HK-2 (cell line): ENCODE results near the gene GRIK4.

Experiments
- DNase-seq: peaks from one replicate; pipeline ENCODE4 v3.0.0-alpha.2; 2018; ENCODE audit not compliant: unreplicated experiment

Gene GRIK4

DNA sequence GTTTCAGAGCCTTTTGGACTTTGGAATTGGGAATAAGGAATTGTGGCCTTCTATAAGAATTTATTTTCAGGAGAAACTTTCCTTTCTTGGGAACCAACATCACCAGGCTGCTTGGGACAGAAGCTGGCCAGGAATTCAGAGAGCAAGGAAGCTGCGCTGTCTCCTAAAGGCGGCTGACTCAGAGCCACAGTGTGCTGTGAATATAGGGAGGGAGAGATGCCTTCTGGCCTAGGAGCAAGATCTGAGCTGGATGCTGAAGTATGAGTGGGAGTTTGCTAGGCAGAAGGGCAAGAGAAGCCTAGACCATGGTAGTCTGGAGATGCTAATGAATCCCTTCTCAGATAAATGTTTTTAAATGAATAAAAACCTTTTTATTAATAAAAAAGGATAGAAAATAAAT is 298.7 kb downstream of the GRIK4 start:
- no peak for DNase-seq

DNA sequence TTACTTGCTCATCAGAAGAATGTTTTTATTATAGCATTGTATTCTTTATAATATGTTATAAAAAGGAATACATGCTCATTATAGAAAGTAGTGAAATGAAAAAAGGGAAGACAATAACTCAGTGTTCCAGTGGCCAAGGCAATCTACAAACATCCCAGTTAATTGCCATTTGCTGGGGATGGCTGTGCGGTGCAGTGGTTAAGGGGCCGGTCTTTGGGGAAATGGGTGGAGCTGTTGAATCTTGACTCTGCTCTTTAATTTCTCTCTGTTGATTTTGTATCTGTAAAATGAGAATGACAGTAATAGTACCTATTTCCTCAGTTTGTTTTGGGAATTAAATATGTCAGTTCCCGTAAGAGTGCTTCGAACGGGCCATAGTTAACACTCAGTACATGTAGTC is 299.7 kb downstream of the GRIK4 start:
- no peak for DNase-seq

DNA sequence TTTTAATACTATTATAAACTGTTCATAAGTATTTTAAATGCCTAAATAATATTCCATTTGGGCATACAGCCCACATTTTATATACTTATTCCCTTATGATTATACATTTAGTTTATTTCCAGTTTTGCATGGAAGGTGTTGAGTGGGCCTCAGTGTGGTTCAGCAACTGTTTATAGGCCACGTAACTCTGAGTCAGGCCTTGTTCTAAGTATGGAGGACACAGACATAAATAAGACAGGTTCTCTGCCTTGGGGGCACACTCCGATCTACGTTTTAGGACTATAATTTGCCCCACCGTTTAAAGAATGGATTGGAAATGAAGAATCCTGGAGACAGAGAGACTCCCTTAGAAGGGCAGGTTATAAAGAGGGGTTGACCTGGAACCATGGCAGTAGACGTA is 300.2 kb downstream of the GRIK4 start:
- DNase-seq = no peak

DNA sequence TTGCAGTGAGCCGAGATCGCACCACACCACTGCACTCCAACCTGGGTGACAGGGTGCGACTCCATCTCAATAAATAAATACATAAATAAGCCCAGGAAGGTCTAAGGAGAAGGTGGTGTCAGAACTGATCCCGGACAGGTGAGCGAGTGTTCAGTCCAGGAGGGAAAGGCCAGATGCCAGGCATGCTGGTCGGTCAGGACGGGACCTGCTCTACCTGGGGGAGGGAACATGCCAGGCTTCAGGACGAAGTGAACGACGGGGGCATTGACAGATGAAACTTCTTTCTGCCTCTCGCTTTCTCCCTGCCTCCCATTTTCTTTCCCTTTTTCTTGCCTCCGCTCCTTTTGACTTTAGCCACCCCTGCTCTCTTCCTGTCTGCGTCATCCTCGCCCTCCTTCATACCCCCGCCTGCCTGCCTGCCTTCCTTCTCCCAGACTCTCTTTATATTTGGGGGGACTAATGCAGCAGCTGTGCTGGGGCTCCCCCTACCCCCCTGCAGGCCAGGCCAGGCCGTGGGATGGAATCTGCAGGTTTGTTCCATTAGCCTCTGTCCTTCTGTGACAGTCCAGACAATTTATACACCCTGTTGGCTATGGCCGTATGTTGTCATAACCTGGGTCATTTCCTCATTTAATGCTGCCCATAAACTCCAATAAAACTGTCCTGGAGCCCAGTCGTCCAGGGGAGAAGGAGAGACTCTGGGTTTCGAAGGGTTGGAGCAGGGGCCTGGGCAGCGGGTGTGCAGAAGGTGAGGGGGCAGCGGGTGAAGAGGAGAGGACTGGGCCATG is 303.2 kb downstream of the GRIK4 start:
- no peak for DNase-seq

DNA sequence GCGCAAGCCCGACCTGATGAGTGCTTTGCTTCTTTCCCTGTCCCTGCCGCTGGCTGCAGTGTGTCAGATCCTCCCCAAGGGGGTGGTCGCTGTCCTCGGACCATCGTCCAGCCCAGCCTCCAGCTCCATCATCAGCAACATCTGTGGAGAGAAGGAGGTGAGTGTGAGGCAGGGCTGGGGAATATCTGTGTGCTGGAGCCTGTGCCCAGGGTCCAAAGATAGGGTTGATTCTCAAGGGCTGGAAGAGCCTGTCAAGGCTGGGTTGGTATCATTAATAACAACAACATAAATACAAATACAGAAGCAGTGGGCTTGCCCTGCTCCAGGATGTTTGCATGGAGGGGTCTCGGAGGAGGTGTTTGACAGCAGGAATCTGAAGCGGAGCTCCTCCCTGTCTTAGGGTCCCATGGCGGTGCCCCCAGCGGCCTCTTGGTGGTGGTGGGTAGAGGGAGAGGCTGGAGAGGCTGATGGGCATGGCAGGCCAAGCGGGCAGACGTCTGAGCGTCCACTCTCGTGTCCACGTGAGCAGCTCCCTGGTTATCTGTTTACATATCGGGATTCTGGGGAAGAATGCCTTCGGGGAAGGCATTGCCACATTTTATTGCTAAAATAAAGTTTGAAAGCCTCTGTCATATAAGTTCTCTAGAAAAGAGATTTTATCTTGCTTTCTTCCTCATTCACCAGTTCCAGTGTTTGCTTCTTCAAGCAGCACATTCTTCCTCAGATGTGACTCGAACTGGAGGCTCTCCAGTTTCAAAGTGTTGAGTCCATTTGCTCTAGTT is 304.0 kb downstream of the GRIK4 start:
- no peak for DNase-seq

DNA sequence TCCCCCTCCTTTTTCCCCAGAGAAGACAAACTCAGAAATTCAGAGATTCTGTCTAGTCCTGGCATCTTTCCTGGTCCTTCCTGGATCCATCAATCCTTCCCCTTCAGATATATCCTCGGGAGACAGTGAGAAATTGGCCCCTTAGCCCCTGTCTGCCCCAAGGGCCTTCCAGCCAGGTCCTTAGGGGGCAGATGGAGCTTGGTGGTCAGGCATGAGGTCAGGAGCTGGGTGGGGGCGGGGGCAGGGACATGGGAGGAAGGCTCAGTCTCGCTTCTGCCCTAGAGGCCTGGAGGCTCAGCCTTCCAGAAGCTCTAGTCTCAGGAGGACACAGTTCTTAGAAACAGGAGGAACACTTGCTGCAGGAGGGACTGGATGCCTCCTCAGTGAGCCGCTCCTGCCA is 304.6 kb downstream of the GRIK4 start:
- DNase-seq = no peak

DNA sequence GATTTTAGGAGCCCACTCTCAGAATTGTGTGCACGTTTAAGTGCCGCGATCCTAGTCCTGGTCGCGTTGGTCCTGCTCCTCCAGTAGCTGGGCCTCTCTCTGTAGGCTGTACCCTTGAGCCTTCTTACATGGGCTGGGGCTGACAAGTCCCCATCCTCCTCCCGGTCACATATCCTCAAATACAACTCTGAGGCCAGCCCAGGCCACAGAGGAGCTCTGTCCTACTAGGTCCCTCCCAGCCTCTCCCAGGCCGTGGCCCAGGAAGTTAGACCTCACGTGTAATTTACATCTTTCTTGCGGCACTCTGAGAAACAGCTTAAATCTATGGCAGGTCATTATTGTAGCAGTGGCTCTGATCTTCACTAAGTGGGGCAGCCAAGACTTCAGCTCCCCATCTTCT is 305.2 kb downstream of the GRIK4 start:
- DNase-seq = no peak

DNA sequence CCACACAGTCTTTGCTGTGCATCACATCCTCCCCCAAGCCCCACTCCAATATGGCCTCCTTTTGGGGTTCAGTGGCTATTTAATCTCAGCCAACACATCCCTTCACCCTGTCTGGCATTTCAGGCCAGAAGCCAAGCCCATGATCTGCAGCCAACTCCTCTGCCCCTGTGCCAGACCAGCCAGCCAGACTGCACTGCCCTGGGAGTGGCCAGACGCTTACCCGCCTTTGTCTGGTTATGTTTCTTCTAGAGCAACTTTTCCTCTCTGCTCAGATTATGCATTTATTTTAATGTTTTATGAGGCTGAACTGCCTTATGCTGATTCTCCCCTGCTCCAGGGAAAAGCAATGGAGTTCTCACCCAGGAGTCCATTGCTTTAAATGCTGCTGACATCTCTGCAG is 305.6 kb downstream of the GRIK4 start:
- no peak for DNase-seq

DNA sequence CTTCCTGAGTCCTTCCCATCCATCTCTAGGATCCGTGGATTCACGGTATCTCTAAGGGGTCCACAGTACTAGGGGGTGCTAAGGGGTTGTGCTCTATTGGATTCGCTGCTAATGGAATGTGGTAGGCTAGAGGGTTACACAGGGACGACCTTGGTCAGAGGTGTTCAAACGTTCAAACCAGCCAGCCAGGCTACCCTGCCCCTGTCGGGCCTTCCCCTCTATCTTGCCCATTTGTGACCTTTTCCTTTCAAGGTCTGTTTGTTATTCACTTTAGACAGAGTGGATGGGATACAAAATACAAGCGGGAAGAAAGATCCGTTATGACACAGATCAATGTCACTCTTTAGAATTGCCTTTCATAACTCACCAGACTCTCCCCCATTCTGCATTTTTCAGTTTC is 306.5 kb downstream of the GRIK4 start:
- no peak for DNase-seq

DNA sequence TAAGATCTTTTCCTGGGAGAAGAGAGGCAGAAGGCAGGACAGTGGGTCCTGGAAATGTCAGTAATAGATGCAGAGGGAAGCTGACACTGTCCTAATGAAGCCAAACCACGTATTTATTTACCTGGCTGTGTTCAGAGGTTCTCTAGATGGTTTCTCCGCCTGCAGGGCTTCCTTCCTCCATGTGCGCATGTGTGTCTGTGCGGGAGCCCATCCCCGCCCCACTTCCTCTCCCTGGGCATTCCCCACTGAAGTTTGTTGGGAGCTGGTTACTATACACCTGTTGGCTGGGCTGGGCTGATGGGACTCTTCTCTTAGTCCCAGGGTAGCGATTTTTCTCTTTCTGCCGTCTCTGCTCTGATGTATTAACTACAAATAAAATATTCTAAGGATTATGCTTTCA is 307.5 kb downstream of the GRIK4 start:
- DNase-seq = no peak

DNA sequence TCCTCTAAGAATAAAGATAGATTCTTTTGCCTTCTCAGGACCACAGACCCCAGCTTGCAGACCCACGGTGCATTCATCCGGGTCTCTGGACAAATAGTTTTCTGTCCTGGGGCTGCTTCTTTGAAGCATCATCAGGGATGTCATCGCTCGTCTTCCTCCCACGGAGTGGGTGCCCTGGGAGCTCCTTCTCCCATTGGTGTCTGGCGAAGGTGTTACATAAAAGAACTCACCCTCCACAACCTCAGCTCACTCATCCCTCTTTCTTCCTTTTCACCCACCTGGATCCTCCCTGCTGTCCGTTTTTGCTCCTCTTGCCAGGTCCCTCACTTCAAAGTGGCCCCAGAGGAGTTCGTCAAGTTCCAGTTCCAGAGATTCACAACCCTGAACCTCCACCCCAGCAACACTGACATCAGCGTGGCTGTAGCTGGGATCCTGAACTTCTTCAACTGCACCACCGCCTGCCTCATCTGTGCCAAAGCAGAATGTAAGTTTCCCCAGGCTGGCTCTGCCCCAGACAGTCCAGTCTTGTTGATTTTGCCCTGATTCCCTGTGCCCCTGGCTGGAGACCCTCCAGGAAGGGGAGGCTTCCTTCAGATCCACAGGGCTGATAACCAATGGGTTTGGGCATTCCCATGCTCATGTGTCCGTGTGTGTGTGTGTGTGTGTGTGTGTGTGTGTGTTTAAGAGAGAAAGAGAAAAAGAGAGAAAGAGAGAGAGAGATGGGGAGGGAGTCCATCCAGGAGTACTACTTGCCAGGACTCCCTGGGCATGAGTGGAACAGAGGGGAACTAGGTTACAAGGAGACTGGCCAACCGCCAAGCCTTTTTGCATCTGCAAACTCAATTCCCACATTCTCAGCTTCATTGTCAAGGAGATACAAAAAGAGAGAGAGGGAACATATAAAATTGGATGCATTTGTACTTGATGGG is 308.2 kb downstream of the GRIK4 start:
- DNase-seq = no peak

DNA sequence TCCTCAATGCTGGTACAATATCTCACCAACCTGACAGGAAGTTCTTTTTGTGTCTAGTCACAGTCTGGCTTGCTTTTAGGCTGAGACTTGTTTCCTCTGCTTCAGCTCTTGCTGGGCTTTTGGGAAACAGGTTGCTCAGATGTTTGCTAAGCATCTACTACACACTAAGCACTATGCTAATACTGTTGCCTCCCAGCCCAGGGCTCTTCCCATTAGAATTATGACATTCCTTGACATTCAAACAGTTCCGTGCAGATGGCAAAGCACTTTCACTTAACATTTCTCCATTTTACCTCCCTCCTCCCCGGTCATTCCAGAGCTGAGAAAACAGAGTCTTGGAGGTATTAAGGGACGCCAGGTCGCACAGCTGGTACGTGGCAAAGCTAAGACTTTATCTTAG is 311.6 kb downstream of the GRIK4 start:
- DNase-seq = no peak

DNA sequence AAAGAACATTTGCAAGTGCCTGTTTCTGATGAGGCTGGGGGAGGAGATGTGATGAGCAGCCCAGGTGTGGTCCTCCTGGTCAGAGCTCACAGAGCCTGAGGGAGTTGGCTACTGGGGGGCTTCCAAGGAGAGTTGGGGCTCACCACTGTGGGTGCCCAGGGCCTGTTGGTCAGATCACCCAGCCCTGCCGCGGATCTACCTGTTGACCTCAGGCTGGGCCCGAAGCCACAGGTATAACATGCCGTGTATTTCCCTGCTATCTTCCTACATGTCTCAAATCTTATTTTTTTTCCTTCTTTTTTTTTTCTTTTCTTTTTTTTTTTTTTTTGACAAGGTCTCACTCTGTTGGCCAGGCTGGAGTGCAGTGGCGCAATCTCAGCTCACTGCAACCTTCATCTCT is 312.7 kb downstream of the GRIK4 start:
- DNase-seq = no peak

DNA sequence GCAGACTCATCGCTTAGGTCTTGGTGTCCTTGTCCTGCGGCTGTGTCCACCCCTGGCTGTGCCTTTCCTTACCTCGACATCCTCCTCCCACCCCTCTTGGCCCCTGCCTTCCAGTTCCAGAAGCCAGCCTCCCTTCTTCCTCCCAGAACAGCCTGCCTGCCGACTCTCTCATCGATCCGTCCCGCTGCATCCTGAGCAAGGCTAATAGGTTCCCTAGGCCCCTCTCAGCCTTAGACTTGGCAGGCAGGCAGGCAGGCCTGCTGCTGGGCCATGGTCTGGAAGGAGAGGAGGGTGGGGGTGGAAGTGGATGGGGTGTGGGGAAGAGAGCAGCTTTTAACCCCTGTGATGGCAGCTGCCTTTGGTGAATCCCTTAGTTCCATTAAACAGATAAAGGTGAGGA is 315.6 kb downstream of the GRIK4 start:
- no peak for DNase-seq

DNA sequence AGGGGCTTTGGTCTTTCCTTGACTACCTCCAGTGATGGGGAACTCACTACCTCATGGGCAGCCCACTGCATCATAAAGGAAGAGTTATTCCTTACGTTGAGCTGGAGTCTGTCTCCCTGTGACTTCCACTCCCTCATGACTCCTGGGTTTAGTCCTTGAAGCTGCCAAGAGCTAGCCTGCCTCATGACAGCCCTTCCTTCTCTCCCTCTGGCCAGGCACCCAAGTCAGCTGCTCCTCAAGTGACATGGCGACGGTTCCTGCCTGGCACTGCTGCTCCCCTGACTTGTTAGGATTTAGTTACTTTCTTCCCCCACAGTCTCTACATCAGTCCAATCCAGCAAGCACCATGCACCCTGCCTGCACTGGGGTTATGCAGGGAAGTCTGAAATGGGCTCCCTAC is 316.3 kb downstream of the GRIK4 start:
- DNase-seq = no peak

DNA sequence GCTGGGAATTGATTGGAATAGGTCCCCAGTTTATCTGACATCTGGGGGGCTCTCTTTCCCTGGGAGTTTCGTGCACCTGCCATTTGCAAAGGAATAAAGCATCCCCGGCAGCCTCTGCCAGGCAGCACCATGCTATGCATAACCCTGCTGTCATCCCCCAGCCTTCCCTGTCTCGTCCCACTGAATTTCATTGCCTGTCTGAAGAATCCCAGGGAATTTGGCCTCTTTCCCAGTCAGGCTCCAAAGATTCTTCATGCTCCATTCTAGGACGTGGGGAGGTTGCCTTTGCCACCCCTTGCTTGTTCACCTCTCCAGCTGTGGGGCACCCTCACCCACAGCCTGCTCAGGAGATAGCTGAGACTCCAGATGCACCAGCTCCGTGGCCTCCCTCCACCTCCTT is 317.3 kb downstream of the GRIK4 start:
- DNase-seq = no peak

DNA sequence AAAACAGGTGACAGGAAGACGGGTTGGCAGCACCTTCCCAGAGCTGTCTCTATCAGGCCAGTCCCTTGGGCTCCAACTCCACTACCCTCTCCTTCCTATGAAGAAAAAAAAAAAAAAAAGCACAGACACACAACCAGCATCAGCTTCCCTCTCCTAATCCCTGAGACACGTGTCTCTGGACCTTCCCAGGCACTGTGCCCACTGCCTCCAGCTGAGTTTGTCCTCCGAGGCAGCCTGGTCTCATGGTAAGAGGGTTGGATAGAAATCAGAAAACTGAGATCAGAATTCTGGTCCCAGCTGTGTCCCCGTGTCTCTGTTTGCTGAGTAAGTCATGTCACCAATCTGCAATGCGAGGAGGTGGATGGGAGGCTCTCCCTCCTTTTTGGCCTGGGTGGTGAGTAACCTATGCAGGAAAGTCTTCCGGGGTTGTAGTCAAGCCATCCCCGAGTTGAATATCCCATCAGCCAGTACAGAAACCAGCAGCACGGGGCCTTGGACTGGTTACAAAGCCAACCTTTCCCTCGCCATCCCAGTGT is 318.6 kb downstream of the GRIK4 start:
- DNase-seq = no peak

DNA sequence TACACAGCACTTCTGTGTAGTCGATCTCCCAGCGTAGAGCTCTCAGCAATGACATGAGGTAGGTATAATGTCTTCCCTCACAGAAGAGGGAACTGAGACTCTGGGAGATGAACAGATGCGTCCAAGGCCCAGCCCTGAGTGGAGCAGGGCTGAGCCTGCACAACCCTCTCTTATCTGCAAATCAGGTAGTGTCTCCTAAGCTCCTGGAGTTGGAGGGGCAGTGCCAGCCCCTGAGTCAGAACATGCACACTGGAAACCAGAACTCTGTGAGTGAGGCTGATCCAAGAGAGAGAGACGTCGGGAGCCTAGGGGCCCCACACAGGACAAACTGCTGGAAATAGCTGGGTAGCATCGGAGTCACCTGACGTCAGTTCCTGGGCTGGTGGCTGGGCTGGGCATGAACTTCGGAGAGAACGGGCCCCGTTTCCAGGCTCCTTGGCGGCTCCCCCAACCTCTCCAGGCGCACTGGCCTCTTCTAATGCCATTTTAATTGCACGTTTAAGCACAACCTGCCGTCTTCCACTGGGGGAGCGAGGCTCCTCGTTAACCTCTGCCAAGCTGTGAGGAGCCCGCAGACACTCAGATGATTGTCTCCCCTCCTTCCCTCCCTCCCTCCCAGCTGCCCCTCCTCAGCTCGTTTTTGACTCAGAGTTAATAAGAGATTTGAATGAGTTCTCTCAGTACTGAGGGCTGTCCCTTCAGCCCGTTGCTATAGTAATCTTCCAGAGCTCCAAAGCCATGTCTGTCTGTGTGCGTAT is 321.1 kb downstream of the GRIK4 start:
- no peak for DNase-seq

DNA sequence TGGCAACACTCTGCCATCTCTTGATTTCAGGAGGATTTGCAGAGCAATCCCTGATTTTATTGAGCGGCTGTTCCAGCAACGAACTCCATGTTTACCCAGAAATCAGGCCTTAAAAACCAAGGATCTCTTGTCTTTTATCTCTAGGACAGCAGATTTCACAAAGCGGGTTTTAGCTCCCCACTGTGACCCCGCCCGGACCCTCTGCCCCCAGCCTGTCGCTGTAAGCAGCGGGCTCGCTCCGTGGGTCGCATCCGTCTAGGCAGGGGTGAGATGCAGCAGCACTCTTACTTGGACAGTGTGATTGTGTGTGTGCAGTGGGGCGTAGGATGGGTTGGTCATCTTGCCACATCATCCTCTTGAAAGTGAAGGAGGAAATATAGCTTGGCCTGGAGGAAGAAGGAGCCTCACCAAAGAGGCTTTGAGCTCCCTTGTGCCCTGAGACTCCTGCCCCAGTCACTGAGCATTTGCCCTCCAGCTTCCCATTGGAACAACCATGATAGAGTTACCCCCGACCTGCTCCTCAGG is 323.2 kb downstream of the GRIK4 start:
- DNase-seq = peak; percentile 7

DNA sequence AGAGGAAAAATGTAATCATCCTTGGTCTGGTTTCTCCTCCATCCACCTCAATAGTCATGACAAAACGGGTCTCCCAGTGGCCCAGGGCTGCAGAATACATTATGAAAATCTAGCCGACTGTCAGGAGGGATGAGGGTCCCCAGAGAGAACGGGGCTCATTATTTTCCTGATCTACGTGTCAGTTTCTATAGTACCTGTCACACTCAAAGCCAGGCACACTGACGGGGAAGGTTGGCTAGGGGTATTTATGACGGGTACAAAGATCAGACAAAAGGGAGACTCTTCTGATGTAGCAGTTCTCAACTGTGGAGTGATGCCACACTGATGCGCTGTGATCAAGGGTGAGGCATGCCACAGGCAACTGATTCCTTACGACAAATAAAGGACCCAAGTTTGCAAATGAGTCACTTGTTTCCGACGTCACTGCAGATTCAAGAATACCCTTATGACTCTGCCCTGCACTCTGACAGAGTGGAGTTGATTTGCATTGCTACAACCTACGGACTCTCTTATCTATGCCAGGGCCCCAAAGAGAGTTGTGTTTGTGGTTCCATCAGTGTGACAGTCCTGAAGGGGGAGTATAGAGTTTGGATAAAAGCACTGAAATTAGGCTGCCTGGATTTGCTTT is 324.2 kb downstream of the GRIK4 start:
- DNase-seq = no peak

DNA sequence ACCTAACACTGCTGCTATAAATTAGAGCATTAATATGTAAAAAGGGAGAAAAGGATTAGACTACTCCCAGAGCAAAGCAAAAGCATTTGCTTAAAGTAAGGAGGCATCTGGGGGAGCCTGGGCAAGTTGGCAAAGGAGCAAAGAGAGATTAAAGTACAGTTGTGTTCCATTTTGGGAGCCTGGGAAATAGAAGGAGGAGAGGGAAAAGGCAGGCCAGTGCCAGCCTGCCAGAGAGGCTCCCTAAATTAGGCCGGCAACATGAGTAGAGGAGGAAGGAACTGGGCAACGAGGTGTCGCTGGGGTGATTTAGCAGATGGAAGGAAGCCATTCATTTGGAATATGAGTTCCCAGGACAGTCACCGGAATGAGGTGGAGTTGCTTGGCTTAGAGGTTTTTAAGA is 326.1 kb downstream of the GRIK4 start:
- DNase-seq = no peak
